Left lung (tissue), 10 donors: ENCODE measurements around the gene NXPH2. TPM values are rescaled to one million over a fixed set of nuclear protein-coding genes. Genes with fewer than 3 reads are reported as not detected.

ENCODE experiments used
- ATAC-seq: fragments of 200-7000 bp; cut with Tn5 transposase; one replicate; pipeline ENCODE4 v1.9.1; 2020; ENCODE audit warnings: moderate library complexity
- DNase-seq, 4 donors: peaks; one replicate each; pipeline ENCODE4 v3.0.0-alpha.2; 2013 to 2020
- H3K27ac ChIP-seq, 2 donors: fragments of 200-600 bp; sonication (generic) in 1 of 2; one replicate each; pipeline versions ENCODE4 v1.5.0 to v1.8.0; 2020 to 2021
- H3K27me3 ChIP-seq, 2 donors: fragments of 200-600 bp; sonication (generic) in 1 of 2; one replicate each; pipeline versions ENCODE4 v1.5.0 to v1.8.0; 2020 to 2021
- H3K36me3 ChIP-seq, 2 donors: fragments of 200-600 bp; sonication (generic) in 1 of 2; one replicate each; pipeline versions ENCODE4 v1.5.0 to v1.8.0; 2020 to 2021
- H3K4me1 ChIP-seq, 2 donors: fragments of 200-600 bp; one replicate each; pipeline ENCODE4 v1.8.0; 2021
- H3K4me3 ChIP-seq, 2 donors: fragments of 200-600 bp; sonication (generic) in 1 of 2; one replicate each; pipeline versions ENCODE4 v1.5.0 to v1.8.0; 2020 to 2021; ENCODE audit warnings: mild to moderate bottlenecking in 1 of 2
- H3K9me3 ChIP-seq, 2 donors: fragments of 200-600 bp; sonication (generic) in 1 of 2; one replicate each; pipeline versions ENCODE4 v1.5.0 to v1.8.0; 2020 to 2021
- intact Hi-C, 2 donors: fragments of 100-400 bp; cut with DNase I; formaldehyde crosslinking; loops; one replicate each; pipeline versions ENCODE4 v1.11.2 to v1.14.2; 2022
- polyA plus RNA-seq, 6 donors: library from polyadenylated mRNA; unstranded; fragments of 120-200 nt; gene quantifications; one replicate each; pipeline ENCODE4 v1.2.1, GENCODE V29; 2013; ENCODE audit not compliant: insufficient read length in 6 of 6
- total RNA-seq, 2 donors: library from RNA; stranded (reverse); fragmentation: NEBNext Ultra II Directional; extraction: Animal tissue kit (Norgen Biotek cat#: 25700); gene quantifications; one replicate each; pipeline ENCODE4 v1.2.1, GENCODE V29; 2021
- TF ChIP-seq, protein P1 (sequence below), 2 donors: fragments of 200-600 bp; sonication (generic) in 1 of 2; IDR thresholded peaks; one replicate each; pipeline versions ENCODE4 v1.5.0 to v1.8.0; 2021; ENCODE audit warnings: antibody characterized with exemption in 2 of 2
- donor health status: DM: no; HTN: yes; CAD: no.
- donor health status: DM: no; HTN: no; CAD: no.

NXPH2 gene
- total and polyA plus RNA-seq, 8 donors = 0.58 to 1.3 (median 1.0) TPM; not detected in 2

GRCh38 chr2:138691667-138692066 is 88.5 kb downstream of the NXPH2 start:
- TF ChIP-seq, protein P1, sequence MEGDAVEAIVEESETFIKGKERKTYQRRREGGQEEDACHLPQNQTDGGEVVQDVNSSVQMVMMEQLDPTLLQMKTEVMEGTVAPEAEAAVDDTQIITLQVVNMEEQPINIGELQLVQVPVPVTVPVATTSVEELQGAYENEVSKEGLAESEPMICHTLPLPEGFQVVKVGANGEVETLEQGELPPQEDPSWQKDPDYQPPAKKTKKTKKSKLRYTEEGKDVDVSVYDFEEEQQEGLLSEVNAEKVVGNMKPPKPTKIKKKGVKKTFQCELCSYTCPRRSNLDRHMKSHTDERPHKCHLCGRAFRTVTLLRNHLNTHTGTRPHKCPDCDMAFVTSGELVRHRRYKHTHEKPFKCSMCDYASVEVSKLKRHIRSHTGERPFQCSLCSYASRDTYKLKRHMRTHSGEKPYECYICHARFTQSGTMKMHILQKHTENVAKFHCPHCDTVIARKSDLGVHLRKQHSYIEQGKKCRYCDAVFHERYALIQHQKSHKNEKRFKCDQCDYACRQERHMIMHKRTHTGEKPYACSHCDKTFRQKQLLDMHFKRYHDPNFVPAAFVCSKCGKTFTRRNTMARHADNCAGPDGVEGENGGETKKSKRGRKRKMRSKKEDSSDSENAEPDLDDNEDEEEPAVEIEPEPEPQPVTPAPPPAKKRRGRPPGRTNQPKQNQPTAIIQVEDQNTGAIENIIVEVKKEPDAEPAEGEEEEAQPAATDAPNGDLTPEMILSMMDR (IDR thresholded peaks at IDR 0.05) = no peak
- Histone ChIP-seq H3K9me3 (no peaks in the 10 kb centered on the region), H3K4me1 (no peaks in the 10 kb centered on the region), H3K4me3 (no peak overlapping the region), H3K27ac (no peak overlapping the region), H3K27me3 (no peaks in the 10 kb centered on the region), H3K36me3 (no peaks in the 10 kb centered on the region)
- intact Hi-C loops = no loop called here
- ATAC-seq (no peak), DNase-seq (no peak)

DNA sequence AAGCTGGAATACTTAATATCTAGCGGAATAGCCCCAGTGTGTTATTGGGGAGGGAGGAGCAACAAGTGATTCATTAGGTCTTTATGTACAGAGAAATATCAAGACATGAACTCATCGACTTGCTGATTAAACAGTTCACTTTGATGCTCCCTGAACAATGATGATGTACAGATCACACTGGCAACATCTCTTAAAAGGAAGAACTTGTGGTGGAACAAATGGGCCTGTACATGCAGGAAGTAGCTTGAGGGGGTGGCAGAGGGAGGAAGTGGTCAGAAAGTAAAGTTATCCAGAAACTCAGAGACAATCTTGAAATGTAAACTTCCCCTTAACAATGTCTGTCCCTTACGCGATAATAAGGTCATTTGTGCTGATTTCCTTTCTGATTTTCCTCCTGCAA is 90.5 kb downstream of the NXPH2 start:
- DNase-seq = no peak
- intact Hi-C loops = no loop called here
- H3K4me3 ChIP-seq = no peak overlapping the region
- ATAC-seq = no peak
- H3K9me3 ChIP-seq = no peaks in the 10 kb centered on the region
- H3K27ac ChIP-seq = no peak overlapping the region
- no peaks in the 10 kb centered on the region for H3K27me3 ChIP-seq
- TF ChIP-seq, protein P1 (IDR thresholded peaks at IDR 0.05) = no peak
- H3K4me1 ChIP-seq = no peaks in the 10 kb centered on the region
- no peaks in the 10 kb centered on the region for H3K36me3 ChIP-seq

- Histone ChIP-seq H3K4me1 (no peaks in the 10 kb centered on the region), H3K36me3 (no peaks in the 10 kb centered on the region), H3K4me3 (no peak overlapping the region), H3K27me3 (no peaks in the 10 kb centered on the region), H3K27ac (no peak overlapping the region), H3K9me3 (no peaks in the 10 kb centered on the region)
- intact Hi-C loops = no loop called here
- no peak for DNase-seq
- ATAC-seq = no peak
- TF ChIP-seq, protein P1 (IDR thresholded peaks at IDR 0.05) = no peak
Observed at GRCh38 chr2:138682163-138682562, 98.0 kb downstream of the NXPH2 start.

GRCh38 chr2:138677221-138677620 is 103.0 kb downstream of the NXPH2 start:
- ATAC-seq (no peak), DNase-seq (no peak)
- Histone ChIP-seq H3K9me3 (no peaks in the 10 kb centered on the region), H3K4me1 (no peaks in the 10 kb centered on the region), H3K4me3 (no peak overlapping the region), H3K27me3 (no peaks in the 10 kb centered on the region), H3K36me3 (no peaks in the 10 kb centered on the region), H3K27ac (no peak overlapping the region)
- intact Hi-C loops = no loop called here
- TF ChIP-seq, protein P1 (IDR thresholded peaks at IDR 0.05) = no peak

- ATAC-seq (no peak), DNase-seq (no peak)
- Histone ChIP-seq H3K9me3 (no peaks in the 10 kb centered on the region), H3K27ac (no peak overlapping the region), H3K36me3 (no peaks in the 10 kb centered on the region), H3K4me1 (no peaks in the 10 kb centered on the region), H3K4me3 (no peak overlapping the region), H3K27me3 (no peaks in the 10 kb centered on the region)
- intact Hi-C loops = no loop called here
- TF ChIP-seq, protein P1 (IDR thresholded peaks at IDR 0.05) = no peak
Observed at GRCh38 chr2:138676619-138677021, 103.6 kb downstream of the NXPH2 start.
